ENCODE data around the gene NOP56.

GRCh38 chr20:2618815-2619214, 33.6 kb upstream of the NOP56 start:
- TF ChIP-seq POLR2A (IDR thresholded peaks at IDR 0.05; ENCODE audit: low read depth, low read length) (no peak), CTCF (IDR thresholded peaks at IDR 0.05; ENCODE audit: extremely low read depth in 1 of 2, insufficient read depth in 1 of 2, low read depth in 1 of 2, low read length in 2 of 2) (no peak), EZH2 (IDR thresholded peaks at IDR 0.05; ENCODE audit: borderline replicate concordance, low read depth, low read length, severe bottlenecking) (no peak), MYC (IDR thresholded peaks at IDR 0.05; ENCODE audit: low read depth, low read length) (no peak), POLR2AphosphoS5 (IDR thresholded peaks at IDR 0.05; ENCODE audit: insufficient read depth, low read depth, low read length) (no peak), JUN (IDR thresholded peaks at IDR 0.05; ENCODE audit: borderline replicate concordance, insufficient read depth, insufficient read length, low read depth) (no peak), FOS (IDR thresholded peaks at IDR 0.05; ENCODE audit: borderline replicate concordance, insufficient read depth, low read length) (no peak), GATA2 (IDR thresholded peaks at IDR 0.05; ENCODE audit: insufficient read depth, insufficient read length, low read depth, low read length) (no peak), MAX (IDR thresholded peaks at IDR 0.05; ENCODE audit: insufficient read depth, insufficient read length) (no peak)

All from endothelial cell of umbilical vein (primary cell).